Nephron progenitor cell (in vitro differentiated cells): ENCODE data around the gene OMA1.
A peak's percentile ranks its signal among the peaks of the same experiment; 100 is the strongest.

Experiments
- DNase-seq: peaks from one replicate; pipeline ENCODE4 v3.0.0; 2021
- H3K27ac Mint-ChIP-seq: 2 replicates; pipeline ENCODE4 v1.8.0; 2021; ENCODE audit warnings: mild to moderate bottlenecking, moderate library complexity, mixed read lengths
- H3K27me3 Mint-ChIP-seq: 2 replicates; pipeline ENCODE4 v1.8.0; 2021; ENCODE audit warnings: mild to moderate bottlenecking, low read depth, mixed read lengths; ENCODE audit not compliant: poor library complexity
- H3K36me3 Mint-ChIP-seq: 2 replicates; pipeline ENCODE4 v1.8.0; 2021; ENCODE audit warnings: low read depth, mixed read lengths
- H3K4me1 Mint-ChIP-seq: 2 replicates; pipeline ENCODE4 v1.8.0; 2021; ENCODE audit warnings: mixed read lengths
- H3K4me3 Mint-ChIP-seq: 2 replicates; pipeline ENCODE4 v1.8.0; 2021; ENCODE audit warnings: mild to moderate bottlenecking, moderate library complexity, mixed read lengths
- H3K9me3 Mint-ChIP-seq: 2 replicates; pipeline ENCODE4 v1.8.0; 2021; ENCODE audit warnings: mild to moderate bottlenecking, moderate library complexity, mixed read lengths
- TF ChIP-seq, protein P1 (sequence below): fragments of 200-600 bp; sonication (generic); IDR thresholded peaks from 2 replicates; pipeline ENCODE4 v1.5.0; 2021; ENCODE audit warnings: antibody characterized with exemption

OMA1 gene

GRCh38 chr1:58576727-58577653 is 30.5 kb upstream of the OMA1 start, which contains the start of gene TACSTD2:
Gene TACSTD2, minus strand, starts transcription at chr1:58577252. Its CDS starts 96 bp downstream, at chr1:58577156.
- Mint-ChIP-seq H3K4me1 (peaks cover 23% of the 10 kb centered on the region), H3K36me3 (no peaks in the 10 kb centered on the region), H3K9me3 (peaks cover 16% of the 10 kb centered on the region), H3K4me3 (peak within 1 kb of the TSS; percentile 68), H3K27ac (no peak within 1 kb of the TSS), H3K27me3 (peaks cover 78% of the 10 kb centered on the region)
- peak; percentile 60 for DNase-seq
- TF ChIP-seq, protein P1, sequence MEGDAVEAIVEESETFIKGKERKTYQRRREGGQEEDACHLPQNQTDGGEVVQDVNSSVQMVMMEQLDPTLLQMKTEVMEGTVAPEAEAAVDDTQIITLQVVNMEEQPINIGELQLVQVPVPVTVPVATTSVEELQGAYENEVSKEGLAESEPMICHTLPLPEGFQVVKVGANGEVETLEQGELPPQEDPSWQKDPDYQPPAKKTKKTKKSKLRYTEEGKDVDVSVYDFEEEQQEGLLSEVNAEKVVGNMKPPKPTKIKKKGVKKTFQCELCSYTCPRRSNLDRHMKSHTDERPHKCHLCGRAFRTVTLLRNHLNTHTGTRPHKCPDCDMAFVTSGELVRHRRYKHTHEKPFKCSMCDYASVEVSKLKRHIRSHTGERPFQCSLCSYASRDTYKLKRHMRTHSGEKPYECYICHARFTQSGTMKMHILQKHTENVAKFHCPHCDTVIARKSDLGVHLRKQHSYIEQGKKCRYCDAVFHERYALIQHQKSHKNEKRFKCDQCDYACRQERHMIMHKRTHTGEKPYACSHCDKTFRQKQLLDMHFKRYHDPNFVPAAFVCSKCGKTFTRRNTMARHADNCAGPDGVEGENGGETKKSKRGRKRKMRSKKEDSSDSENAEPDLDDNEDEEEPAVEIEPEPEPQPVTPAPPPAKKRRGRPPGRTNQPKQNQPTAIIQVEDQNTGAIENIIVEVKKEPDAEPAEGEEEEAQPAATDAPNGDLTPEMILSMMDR, result no peak

GRCh38 chr1:58576325-58576726 is 29.8 kb upstream of the OMA1 start:
- Mint-ChIP-seq H3K27me3 (peaks cover 84% of the 10 kb centered on the region), H3K36me3 (no peaks in the 10 kb centered on the region), H3K9me3 (peaks cover 16% of the 10 kb centered on the region), H3K4me3 (no peak overlapping the region), H3K4me1 (peaks cover 23% of the 10 kb centered on the region), H3K27ac (no peak overlapping the region)
- TF ChIP-seq, protein P1, result no peak
- no peak for DNase-seq

DNA sequence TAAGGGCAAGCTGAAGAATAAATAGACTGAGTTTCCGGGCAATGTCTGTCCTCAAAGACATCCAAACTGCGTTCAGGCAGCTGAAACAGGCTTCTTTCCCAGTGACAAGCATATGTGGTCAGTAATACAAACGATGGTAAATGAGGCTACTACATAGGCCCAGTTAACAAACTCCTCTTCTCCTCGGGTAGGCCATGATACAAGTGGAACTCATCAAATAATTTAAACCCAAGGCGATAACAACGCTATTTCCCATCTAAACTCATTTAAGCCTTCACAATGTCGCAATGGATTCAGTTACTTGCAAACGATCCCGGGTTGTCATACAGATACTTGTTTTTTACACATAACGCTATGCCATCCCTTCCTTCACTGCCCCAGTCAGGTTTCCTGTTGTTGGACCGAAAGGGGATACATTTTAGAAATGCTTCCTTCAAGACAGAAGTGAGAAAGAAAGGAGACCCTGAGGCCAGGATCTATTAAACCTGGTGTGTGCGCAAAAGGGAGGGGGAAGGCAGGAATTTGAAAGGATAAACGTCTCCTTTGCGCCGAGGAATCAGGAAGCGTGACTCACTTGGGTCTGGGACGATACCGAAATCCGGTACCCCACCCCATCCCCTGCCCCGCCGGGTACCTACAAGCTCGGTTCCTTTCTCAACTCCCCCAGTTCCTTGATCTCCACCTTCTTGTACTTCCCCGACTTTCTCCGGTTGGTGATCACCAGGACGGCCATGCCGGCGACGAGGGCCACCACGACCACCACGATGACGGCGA is 29.2 kb upstream of the OMA1 start:
- peaks cover 90% of the 10 kb centered on the region for H3K27me3 Mint-ChIP-seq
- H3K4me3 Mint-ChIP-seq, result peak overlapping the region; percentile 37
- no peak overlapping the region for H3K27ac Mint-ChIP-seq
- peaks cover 23% of the 10 kb centered on the region for H3K4me1 Mint-ChIP-seq
- TF ChIP-seq, protein P1, result no peak
- H3K9me3 Mint-ChIP-seq, result peaks cover 16% of the 10 kb centered on the region
- no peak for DNase-seq
- H3K36me3 Mint-ChIP-seq, result no peaks in the 10 kb centered on the region

DNA sequence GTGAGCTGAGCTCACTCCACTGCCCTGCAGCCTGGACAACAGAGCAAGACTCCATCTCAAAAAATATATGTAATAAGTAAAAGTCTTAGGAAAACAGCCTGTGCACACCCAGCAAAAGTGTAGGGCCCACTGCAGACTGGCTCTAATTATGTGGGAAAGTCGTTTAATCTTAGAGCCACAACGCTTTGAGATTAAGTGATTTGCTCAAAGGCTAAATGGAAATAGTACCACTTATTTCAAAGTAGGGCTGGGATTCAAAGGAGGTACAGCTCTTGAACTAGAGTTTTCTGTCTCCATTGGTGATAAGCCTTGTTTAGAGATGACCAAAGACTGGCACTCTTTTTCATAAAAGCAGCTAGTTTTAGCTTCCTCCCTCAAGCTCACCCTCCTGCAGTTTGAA is 28.3 kb upstream of the OMA1 start:
- Mint-ChIP-seq H3K4me1 (peaks cover 23% of the 10 kb centered on the region), H3K27me3 (peaks cover 91% of the 10 kb centered on the region), H3K4me3 (no peak overlapping the region), H3K27ac (no peak overlapping the region), H3K9me3 (peaks cover 16% of the 10 kb centered on the region), H3K36me3 (no peaks in the 10 kb centered on the region)
- TF ChIP-seq, protein P1, result no peak
- DNase-seq, result no peak

DNA sequence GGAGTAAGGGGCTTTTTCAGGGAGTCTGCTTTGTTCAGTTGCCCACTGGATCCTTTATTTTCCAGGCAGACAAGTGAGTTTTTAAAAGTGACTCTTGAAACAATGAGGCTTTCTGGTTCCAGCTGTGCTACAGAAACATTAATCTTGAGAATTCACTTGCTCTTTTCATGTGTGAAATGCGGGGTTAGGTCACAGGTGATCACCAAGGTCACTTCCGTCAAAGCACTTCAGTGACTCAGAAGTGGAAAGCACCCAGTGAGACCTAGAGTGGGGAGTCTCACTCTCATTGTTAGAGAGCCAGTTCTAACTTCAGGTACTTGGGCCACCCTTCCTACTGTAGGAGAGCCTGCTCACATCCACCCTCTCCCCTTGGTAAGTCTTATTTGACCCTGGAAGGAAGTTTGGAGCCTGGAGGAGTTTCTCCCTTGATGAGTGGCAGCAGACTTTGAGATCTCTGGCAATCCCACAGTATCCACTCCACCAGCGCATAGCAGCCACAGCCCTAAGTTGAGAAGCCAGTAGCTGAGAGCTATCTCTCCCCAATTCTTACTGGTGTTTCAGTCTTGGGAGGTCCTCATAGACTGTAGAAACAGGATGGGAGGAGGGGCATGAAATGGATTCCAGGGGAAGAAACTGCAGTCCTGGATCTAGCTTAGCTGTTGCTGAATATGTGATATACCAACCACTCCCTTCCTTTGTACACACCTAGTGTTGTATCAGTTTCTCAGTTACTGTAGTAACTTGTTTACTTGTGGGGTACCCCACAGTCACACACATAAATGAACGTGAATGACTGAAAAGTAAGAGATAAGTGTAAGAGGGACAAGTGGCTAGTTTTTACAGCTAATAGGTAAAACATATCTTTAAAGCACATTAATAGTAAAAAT is 27.4 kb upstream of the OMA1 start:
- H3K9me3 Mint-ChIP-seq, result peaks cover 13% of the 10 kb centered on the region
- TF ChIP-seq, protein P1, result no peak
- H3K36me3 Mint-ChIP-seq, result no peaks in the 10 kb centered on the region
- H3K27ac Mint-ChIP-seq, result no peak overlapping the region
- H3K4me3 Mint-ChIP-seq, result no peak overlapping the region
- H3K4me1 Mint-ChIP-seq, result peaks cover 26% of the 10 kb centered on the region
- DNase-seq, result no peak
- peaks cover 86% of the 10 kb centered on the region for H3K27me3 Mint-ChIP-seq
